ENCODE results near the gene TMSB15C.

TMSB15C gene

GRCh38 chrX:104041003-104041402 lies 35.0 kb downstream of the TMSB15C start:
- DNase-seq, result no peak

- DNase-seq, result no peak
Observed at GRCh38 chrX:104039689-104040505, 36.1 kb downstream of the TMSB15C start, which contains the start of gene H2BW2. Gene H2BW2 (plus strand): TSS chrX:104039956. CDS start chrX:104039995, 39 bp downstream.

Data from SW 1271 (cell line).